ENCODE results near the gene NOD1. TPM values are rescaled to one million over a fixed set of nuclear protein-coding genes. Genes with fewer than 3 reads are reported as not detected.

NOD1 gene
- total and polyA plus RNA-seq, 2 of the 13 experiments (the other 11 are each of a cell fraction or from before 2014, with no cell fraction given) = 1.7 to 2.9 TPM

GRCh38 chr7:30430276-30430675 is 48.3 kb downstream of the NOD1 start (continued):
- TF ChIP-seq ATF2 (CRISPR knock-in tag; IDR thresholded peaks at IDR 0.05) = no peak
- TF ChIP-seq SNAPC4 (CRISPR knock-in tag; IDR thresholded peaks at IDR 0.05) = no peak

- no peaks in the 10 kb centered on the region for H3K27me3 ChIP-seq (ENCODE audit: control insufficient read depth in 1 of 2, insufficient read depth in 2 of 2, low read length in 2 of 2)
- POLR2A ChIA-PET = no interaction called here
- H3K27ac ChIP-seq (ENCODE audit: extremely low read length, insufficient read depth, low read length) = no peak overlapping the region
- BruUV-seq (replicated peaks) = no TSS peak
- no peak overlapping the region for H3K4me2 ChIP-seq (ENCODE audit: low read depth, low read length)
- no peak for DNase-seq (ENCODE audit: low spot score)
- CTCF ChIA-PET (ENCODE audit: low intra/inter-chr PET ratio, low total read pairs) = no interaction called here
- H3K36me3 ChIP-seq (replicated peaks in 1 of 2; ENCODE audit: control insufficient read depth in 1 of 2, insufficient read depth in 2 of 2, low read length in 2 of 2) = no peaks in the 10 kb centered on the region
- no peak for FAIRE-seq
- H3K9ac ChIP-seq (ENCODE audit: insufficient read depth, low read depth, low read length) = no peak overlapping the region
- intact Hi-C loops (cut with micrococcal nuclease; ENCODE audit: unreplicated experiment) = no loop called here
- H4K20me1 ChIP-seq (ENCODE audit: insufficient read depth, low read length) = no peaks in the 10 kb centered on the region
- H3K4me1 ChIP-seq (ENCODE audit: insufficient read depth, low read length) = no peaks in the 10 kb centered on the region
- no peak overlapping the region for H3K4me3 ChIP-seq (replicated peaks in 1 of 3; ENCODE audit: insufficient read depth in 1 of 3, low read depth in 2 of 3, low read length in 3 of 3)
- H2AFZ ChIP-seq (ENCODE audit: low read length) = no peak overlapping the region
- 90% methylated on average over 5 of the region's 5 CpGs for WGBS (ENCODE audit: low lambda C conversion rate)
- H3K9me3 ChIP-seq (ENCODE audit: low read length) = no peaks in the 10 kb centered on the region
- ATAC-seq = no peak
- no peaks in the 10 kb centered on the region for H3K79me2 ChIP-seq (ENCODE audit: insufficient read depth, low read length)
- TF ChIP-seq ZXDC (CRISPR knock-in tag; IDR thresholded peaks at IDR 0.05) (no peak), SMAD1 (CRISPR knock-in tag; IDR thresholded peaks at IDR 0.05; ENCODE audit: borderline replicate concordance, low read depth) (no peak), PAWR (CRISPR knock-in tag; IDR thresholded peaks at IDR 0.05; ENCODE audit: borderline replicate concordance) (no peak), ZNF33A (CRISPR knock-in tag; IDR thresholded peaks at IDR 0.05; ENCODE audit: borderline replicate concordance) (no peak), MEF2D (CRISPR knock-in tag; IDR thresholded peaks at IDR 0.05) (no peak), DPF2 (CRISPR knock-in tag; IDR thresholded peaks at IDR 0.05; ENCODE audit: borderline replicate concordance, low read depth) (no peak), PTBP1 (IDR thresholded peaks at IDR 0.05; ENCODE audit: low read depth, low read length, poor library complexity, severe bottlenecking) (no peak), KLF12 (CRISPR knock-in tag; IDR thresholded peaks at IDR 0.05; ENCODE audit: borderline replicate concordance) (no peak), JUND (CRISPR knock-in tag; IDR thresholded peaks at IDR 0.05) (no peak), ZNF558 (CRISPR knock-in tag; IDR thresholded peaks at IDR 0.05; ENCODE audit: borderline replicate concordance) (no peak), ZBTB38 (CRISPR knock-in tag; IDR thresholded peaks at IDR 0.05) (no peak)
- in situ Hi-C loops (cut with HindIII; ENCODE audit: extremely low pct_ligation_motif_present, low pct_unique_long_range_greater_than_20kb) = no loop called here
Measured at GRCh38 chr7:30429156-30429530, 49.4 kb downstream of the NOD1 start.

Data from HepG2 (cell line).